SK-N-SH treated with all-trans-retinoic acid at 6 μM for 48 hours (cell line): Measurements from ENCODE around the gene DSCAM.

ENCODE experiments used
- ATAC-seq: fragments of 200-7000 bp; cut with Tn5 transposase; 3 replicates; pipeline ENCODE4 v1.9.1; 2020; ENCODE audit warnings: mild to moderate bottlenecking, moderate library complexity
- ARNTL ChIP-seq: fragments of 450-650 bp; formaldehyde crosslinking; IDR thresholded peaks from 2 replicates; pipeline ENCODE4 v1.5.0; 2020; ENCODE audit warnings: low read depth, mild to moderate bottlenecking, moderate library complexity, borderline replicate concordance
- BACH2 ChIP-seq: fragments of 250-450 bp; sonication (Bioruptor Pico); IDR thresholded peaks from 2 replicates; pipeline ENCODE4 v1.9.0; 2021; ENCODE audit warnings: mild to moderate bottlenecking, borderline replicate concordance
- CREB5 ChIP-seq: fragments of 250-450 bp; sonication (Bioruptor Pico); IDR thresholded peaks from 2 replicates; pipeline ENCODE4 v1.5.1; 2020; ENCODE audit warnings: low read depth, mild to moderate bottlenecking, moderate library complexity
- CSRNP3 ChIP-seq: fragments of 250-450 bp; sonication (Bioruptor Pico); IDR thresholded peaks from 2 replicates; pipeline ENCODE4 v1.5.1; 2021; ENCODE audit warnings: mild to moderate bottlenecking, moderate library complexity
- ESRRG ChIP-seq: fragments of 250-450 bp; sonication (Bioruptor Pico); IDR thresholded peaks from 2 replicates; pipeline ENCODE4 v1.6.1; 2021; ENCODE audit warnings: mild to moderate bottlenecking
- GLIS3 ChIP-seq: fragments of 250-450 bp; sonication (Bioruptor Pico); IDR thresholded peaks from 2 replicates; pipeline ENCODE4 v1.5.0; 2020; ENCODE audit warnings: mild to moderate bottlenecking, moderate library complexity
- ISL1 ChIP-seq: fragments of 250-450 bp; sonication (Bioruptor Pico); IDR thresholded peaks from 2 replicates; pipeline ENCODE4 v2.1.2; 2022; ENCODE audit warnings: mild to moderate bottlenecking, moderate library complexity
- OSR1 ChIP-seq: fragments of 250-450 bp; sonication (Bioruptor Pico); IDR thresholded peaks from 2 replicates; pipeline ENCODE4 v1.8.0; 2022; ENCODE audit warnings: moderate library complexity, mild to moderate bottlenecking, inconsistent platforms
- PATZ1 ChIP-seq: fragments of 250-450 bp; sonication (Bioruptor Pico); IDR thresholded peaks from 2 replicates; pipeline ENCODE4 v1.8.0; 2020; ENCODE audit warnings: mild to moderate bottlenecking, moderate library complexity, borderline replicate concordance
- POU6F1 ChIP-seq: fragments of 250-450 bp; sonication (Bioruptor Pico); IDR thresholded peaks from 2 replicates; pipeline ENCODE4 v1.8.0; 2021; ENCODE audit warnings: low read depth, mild to moderate bottlenecking, moderate library complexity, borderline replicate concordance
- PPARA ChIP-seq: fragments of 250-450 bp; sonication (Bioruptor Pico); IDR thresholded peaks from 2 replicates; pipeline ENCODE4 v1.5.0; 2020; ENCODE audit warnings: mild to moderate bottlenecking, borderline replicate concordance
- RARB ChIP-seq: fragments of 250-450 bp; sonication (Bioruptor Pico); IDR thresholded peaks from 2 replicates; pipeline ENCODE4 v1.8.0; 2021; ENCODE audit warnings: mild to moderate bottlenecking, moderate library complexity
- SNAI2 ChIP-seq: fragments of 250-450 bp; sonication (Bioruptor Pico); IDR thresholded peaks from 2 replicates; pipeline ENCODE4 v1.5.0; 2020; ENCODE audit warnings: mild to moderate bottlenecking, moderate library complexity
- TCF4 ChIP-seq: fragments of 250-450 bp; sonication (Bioruptor Pico); IDR thresholded peaks from 2 replicates; pipeline ENCODE4 v1.8.0; 2021; ENCODE audit warnings: mild to moderate bottlenecking, moderate library complexity, borderline replicate concordance
- ZC3H10 ChIP-seq: fragments of 250-450 bp; sonication (Bioruptor Pico); IDR thresholded peaks from 2 replicates; pipeline ENCODE4 v1.5.1; 2021; ENCODE audit warnings: mild to moderate bottlenecking, moderate library complexity
- ZFP30 ChIP-seq: fragments of 450-650 bp; formaldehyde crosslinking; IDR thresholded peaks from 2 replicates; pipeline ENCODE4 v1.5.0; 2022; ENCODE audit warnings: mild to moderate bottlenecking, moderate library complexity
- ZNF565 ChIP-seq: fragments of 450-650 bp; formaldehyde crosslinking; conservative IDR thresholded peaks from 2 replicates; pipeline ENCODE4 v1.5.0; 2020; ENCODE audit warnings: low read depth, mild to moderate bottlenecking, moderate library complexity
- ZNF70 ChIP-seq: fragments of 450-650 bp; formaldehyde crosslinking; IDR thresholded peaks from 2 replicates; pipeline ENCODE4 v1.5.0; 2020; ENCODE audit warnings: mild to moderate bottlenecking, moderate library complexity
- ZNF8 ChIP-seq: fragments of 450-650 bp; formaldehyde crosslinking; IDR thresholded peaks from 2 replicates; pipeline ENCODE4 v1.5.0; 2020; ENCODE audit warnings: mild to moderate bottlenecking, moderate library complexity

The DSCAM gene

GRCh38 chr21:39980241-39980820 is 866.6 kb downstream of the DSCAM start:
- TF ChIP-seq RARB (CRISPR knock-in tag) = no peak
- TF ChIP-seq ESRRG (CRISPR knock-in tag) = no peak
- no peak for TF ChIP-seq POU6F1 (CRISPR knock-in tag)
- no peak for ATAC-seq

- no peak for ATAC-seq
Observed at GRCh38 chr21:39979321-39979720, 867.6 kb downstream of the DSCAM start.

GRCh38 chr21:39976800-39977199 is 870.2 kb downstream of the DSCAM start:
- ATAC-seq = no peak
- no peak for TF ChIP-seq CSRNP3 (CRISPR knock-in tag)
- no peak for TF ChIP-seq CREB5 (CRISPR knock-in tag)
- no peak for TF ChIP-seq GLIS3 (CRISPR knock-in tag)
- TF ChIP-seq BACH2 (CRISPR knock-in tag) = no peak
- no peak for TF ChIP-seq ZFP30 (CRISPR knock-in tag)
- TF ChIP-seq PPARA (CRISPR knock-in tag) = no peak
- no peak for TF ChIP-seq SNAI2 (CRISPR knock-in tag)
- no peak for TF ChIP-seq ISL1 (CRISPR knock-in tag)
- no peak for TF ChIP-seq ZNF8 (CRISPR knock-in tag)
- no peak for TF ChIP-seq ZNF70 (CRISPR knock-in tag)
- no peak for TF ChIP-seq POU6F1 (CRISPR knock-in tag)
- no peak for TF ChIP-seq ARNTL (CRISPR knock-in tag)
- TF ChIP-seq OSR1 = no peak
- no peak for TF ChIP-seq TCF4 (CRISPR knock-in tag)

More at GRCh38 chr21:39979321-39979720, 867.6 kb downstream of the DSCAM start:
- TF ChIP-seq ZC3H10 (CRISPR knock-in tag) (no peak), ZNF565 (CRISPR knock-in tag) (no peak), ESRRG (CRISPR knock-in tag) (no peak), PATZ1 (CRISPR knock-in tag) (no peak), ARNTL (CRISPR knock-in tag) (no peak), GLIS3 (CRISPR knock-in tag) (no peak), CSRNP3 (CRISPR knock-in tag) (no peak), ISL1 (CRISPR knock-in tag) (no peak), POU6F1 (CRISPR knock-in tag) (no peak)
